HG03045 (cell line): ENCODE data around the gene INF2.

ENCODE experiments used
- ATAC-seq: cut with Tn5 transposase; IDR thresholded peaks from one replicate; pipeline ENCODE4 v1.9.1; 2021; ENCODE audit warnings: mild to moderate bottlenecking, moderate library complexity; ENCODE audit not compliant: unreplicated experiment

Gene INF2

GRCh38 chr14:104732931-104733681 lies 43.7 kb downstream of the INF2 start:
- ATAC-seq, result no peak

DNA sequence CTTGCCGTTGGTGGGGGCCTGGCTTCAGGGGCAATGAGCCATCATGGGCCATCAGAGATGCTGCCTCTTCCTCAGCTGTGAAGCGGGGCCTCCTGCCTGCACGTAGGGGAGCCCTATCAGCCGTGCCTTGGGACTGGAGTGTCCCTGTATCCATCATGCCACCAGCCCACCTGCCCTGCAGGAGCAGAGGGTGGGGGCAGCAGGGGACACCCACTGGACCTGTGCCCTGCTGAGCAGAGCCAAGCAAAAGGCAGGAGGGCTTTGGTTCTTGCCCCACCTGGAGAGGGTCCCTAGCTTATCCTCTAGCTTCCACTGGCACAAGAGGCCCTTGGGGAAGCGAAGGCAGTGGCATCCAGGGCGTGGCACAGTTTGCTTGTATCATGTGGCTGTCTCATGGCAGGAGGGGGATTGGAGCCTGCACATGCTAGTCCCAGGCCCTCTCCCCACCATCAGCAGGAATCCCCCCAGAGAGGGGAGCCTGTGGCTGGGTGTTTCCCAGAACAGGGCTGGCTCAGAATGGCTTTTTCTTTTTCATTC lies 44.7 kb downstream of the INF2 start:
- ATAC-seq, result no peak

- ATAC-seq, result no peak
Measured at GRCh38 chr14:104734601-104734990, 45.2 kb downstream of the INF2 start.

GRCh38 chr14:104734991-104735779 lies 45.8 kb downstream of the INF2 start:
- ATAC-seq, result no peak

GRCh38 chr14:104735830-104736642 lies 46.6 kb downstream of the INF2 start:
- ATAC-seq, result no peak

DNA sequence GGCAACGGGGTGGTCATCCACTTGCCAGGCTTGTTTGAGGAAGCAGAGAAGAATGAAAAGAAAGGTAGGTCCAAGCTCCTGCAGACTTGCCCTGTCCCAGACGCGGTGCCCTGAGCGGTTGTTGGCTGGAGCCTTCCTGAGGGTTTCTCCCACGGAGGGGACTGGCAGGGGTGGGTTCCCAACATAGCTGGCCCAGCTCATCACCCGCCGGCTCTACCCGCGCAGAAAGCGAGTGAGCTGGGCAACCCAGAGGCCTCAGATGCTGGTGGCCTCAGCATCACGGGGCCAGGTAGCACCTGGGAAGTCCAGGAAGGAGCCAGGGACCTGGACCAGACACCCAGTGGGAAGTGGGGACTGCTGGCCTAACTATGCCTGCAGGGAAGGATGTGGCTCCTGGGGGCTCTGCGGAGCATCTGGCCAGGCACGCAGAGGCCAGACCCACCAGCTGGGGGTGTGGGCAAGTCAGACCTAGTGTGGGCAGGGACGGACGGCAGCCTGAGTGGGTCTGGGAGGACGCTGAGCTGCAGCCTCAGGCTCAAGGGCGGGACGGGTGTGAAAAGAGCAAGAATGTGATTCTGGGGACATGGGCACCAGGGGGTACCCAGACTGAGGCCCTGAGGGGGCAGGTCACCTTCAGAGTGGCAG lies 49.1 kb downstream of the INF2 start:
- ATAC-seq, result no peak

- ATAC-seq, result no peak
Measured at GRCh38 chr14:104739026-104739425, 49.6 kb downstream of the INF2 start.

DNA sequence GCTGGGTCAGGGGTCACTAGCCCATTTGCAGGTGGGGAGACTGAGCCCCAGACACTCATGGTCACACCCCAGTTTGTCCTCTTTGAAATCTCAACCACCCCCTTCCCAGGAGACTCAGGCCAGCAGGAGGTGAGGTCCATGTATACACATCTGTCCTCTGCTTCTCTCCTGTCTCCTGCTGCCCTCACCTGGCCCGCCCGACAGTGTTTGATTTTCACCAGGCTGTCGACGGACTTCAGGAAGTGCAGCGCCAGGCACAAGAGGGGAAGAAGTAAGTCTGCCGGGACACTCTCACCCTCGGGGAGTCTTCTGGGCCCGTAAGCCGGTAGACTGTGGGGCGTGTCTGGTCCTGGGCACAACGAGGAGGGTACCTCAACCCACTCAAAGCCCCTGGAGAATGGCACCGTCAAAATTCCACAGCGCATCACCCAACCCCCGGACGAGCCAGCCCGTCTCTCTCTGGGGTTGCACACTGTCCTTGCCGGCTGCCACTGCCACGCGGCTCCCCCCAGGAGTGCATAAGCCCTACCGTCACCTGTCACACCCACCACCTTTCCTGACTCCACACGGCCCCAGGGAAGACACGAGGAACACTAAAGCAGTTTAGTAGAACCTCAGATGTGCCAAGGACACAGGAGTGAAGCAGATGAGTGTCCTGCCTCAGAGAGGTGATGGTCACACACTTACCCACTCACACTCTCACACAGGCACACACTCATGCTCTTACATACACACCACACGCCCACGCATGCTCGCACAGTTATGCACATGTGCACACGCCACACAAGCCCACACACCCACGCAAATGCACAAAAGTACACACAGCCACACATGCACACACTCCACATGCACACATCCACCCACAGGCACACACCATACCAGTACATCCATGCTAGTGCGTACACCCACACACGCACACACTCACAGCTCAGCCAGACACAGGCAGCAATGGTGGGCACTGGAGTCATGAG lies 50.4 kb downstream of the INF2 start:
- ATAC-seq, result no peak

DNA sequence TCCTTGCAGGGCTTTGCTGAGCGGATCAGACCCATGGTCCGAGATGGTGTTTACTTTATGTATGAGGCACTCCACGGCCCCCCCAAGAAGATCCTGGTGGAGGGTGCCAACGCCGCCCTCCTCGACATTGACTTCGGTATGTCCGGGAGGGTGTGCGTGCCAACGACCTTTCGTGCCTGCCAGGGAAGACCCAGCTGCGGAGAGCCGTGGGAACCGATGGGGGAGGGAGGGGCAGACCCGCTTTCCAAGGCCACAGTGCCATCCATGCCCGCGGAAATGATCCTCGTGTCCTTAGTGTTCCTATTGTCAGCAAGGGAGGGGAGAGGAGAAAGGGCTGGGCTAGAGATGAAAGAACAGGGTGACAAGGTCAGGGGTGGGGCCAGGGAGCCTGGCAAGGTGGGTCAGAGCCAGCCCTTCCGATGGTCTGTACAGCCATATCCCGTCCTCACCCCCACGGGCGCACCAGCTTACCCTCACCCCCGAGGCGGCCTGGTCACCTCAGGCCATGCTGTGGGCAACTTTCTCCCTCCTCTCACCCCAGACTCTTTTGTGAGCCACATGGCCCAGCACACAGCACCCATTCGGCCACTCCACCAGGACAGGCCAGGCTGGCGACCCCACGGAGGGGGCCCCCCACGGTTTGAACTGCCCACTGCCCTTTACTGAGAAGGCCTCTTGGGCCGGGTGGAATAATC lies 51.8 kb downstream of the INF2 start:
- ATAC-seq, result no peak

GRCh38 chr14:104741803-104742251 lies 52.4 kb downstream of the INF2 start:
- ATAC-seq, result no peak

- no peak for ATAC-seq
Measured at GRCh38 chr14:104742586-104743455, 53.4 kb downstream of the INF2 start.

DNA sequence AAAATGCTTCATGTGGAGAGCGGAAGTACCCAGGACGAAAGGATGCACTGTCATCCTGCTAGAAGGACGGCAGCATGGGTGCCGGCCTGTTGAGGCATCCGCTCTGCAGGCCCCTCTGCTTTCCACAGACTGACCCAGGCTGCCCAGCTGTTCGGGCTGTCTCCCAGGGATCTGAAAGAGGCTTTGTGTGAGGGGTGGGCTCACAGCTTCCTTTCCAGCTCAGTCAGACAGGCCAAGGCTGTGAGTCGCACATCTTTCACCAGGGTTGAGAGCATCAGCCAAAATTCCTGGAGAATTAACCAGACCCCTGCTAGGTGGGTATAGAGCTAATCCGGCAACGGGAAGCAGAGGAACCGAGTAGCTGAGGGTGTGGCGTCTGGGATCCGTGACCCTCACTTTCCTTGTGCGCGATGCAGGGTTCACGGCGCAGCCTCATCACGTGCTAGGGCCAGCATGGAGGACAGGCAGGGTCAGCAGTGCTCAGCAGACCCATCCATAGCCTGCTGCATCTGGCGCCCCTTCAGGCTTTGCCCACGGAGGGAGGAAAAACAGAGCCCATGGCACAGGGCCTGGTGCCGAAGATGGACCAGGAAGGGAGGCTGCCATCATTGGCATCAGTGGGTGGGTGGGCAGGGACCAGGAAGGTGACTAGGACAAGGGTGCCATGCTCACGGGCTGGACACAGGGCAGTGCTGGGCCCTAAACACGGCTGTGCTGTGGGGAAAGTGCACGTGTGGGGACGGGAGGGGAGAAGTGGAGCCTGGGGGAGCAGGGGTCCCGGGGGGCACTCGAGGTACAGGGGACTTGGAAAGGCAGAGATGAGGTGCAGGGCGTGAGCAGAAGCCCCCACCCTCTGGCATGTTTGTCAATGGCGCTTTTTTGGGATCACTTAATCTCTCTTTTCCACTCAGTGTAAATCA lies 54.3 kb downstream of the INF2 start:
- no peak for ATAC-seq

- no peak for ATAC-seq
Measured at GRCh38 chr14:104744484-104744883, 55.1 kb downstream of the INF2 start.

- ATAC-seq, result no peak
Measured at GRCh38 chr14:104745431-104745830, 56.0 kb downstream of the INF2 start.

DNA sequence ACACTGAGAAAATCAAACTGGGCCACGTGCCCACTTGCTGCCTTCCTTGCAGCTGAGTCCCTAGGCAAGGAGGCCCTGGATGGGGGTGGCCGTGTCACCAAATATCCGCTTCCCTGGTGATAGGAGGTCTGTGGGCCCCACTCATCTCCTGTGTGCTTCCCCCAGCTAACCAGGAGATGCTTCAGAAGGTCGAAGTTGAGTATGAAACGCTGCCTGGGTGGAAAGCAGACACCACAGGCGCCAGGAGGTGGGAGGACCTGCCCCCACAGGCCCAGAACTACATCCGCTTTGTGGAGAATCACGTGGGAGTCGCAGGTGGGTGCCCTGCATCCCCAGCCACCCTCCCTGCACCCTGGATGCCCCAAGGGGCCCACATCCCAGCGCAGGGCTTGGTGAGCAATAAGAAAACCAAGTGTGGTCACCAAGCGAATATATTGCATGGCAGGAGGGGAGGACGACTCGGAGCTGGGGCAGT lies 56.7 kb downstream of the INF2 start:
- ATAC-seq, result no peak

GRCh38 chr14:104746934-104747481 lies 57.6 kb downstream of the INF2 start:
- ATAC-seq, result no peak
